Fibroblast of skin of left quadriceps (primary cell): ENCODE data around the gene CFTR.
"Not testable (repeated sequence)": the region's sequence is repeated elsewhere in the genome, so short reads cannot be mapped to it uniquely, and the experiment has no call there.

Experiments
- DNase-seq, 2 experiments: peaks; one replicate each; pipeline ENCODE4 v3.0.0-alpha.2; 2013; ENCODE audit warnings: low read depth in 2 of 2

CFTR gene

DNA sequence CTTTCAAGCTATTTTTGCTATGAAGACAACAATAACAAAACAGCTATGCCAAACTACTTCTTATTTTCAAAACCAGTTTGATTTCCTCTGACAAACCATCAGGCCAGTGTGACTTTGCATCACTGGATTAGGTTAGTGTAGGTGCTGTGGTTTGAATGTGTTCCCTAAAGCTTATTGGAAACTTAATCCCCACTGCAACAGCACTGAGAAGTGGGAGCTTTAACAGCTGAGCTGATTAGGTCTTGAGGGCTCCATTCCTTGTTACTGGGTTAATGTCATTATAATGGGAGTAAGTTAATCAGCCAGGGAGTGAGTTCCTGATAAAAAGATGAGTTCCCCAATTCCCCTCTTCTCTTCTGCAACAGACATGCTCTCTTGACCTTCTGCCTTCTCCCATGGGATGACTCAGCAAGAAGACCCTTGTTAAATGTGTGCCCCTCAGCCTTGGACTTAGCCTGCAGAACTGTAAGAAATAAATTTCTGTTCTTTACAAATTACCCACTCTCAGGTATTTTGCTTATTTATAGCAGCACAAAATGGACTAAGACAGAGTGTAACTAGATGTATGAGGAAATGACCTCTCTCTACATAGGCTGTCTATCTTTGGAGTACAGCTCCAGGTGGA, 206.6 kb downstream of the CFTR start:
- DNase-seq: no peak

DNA sequence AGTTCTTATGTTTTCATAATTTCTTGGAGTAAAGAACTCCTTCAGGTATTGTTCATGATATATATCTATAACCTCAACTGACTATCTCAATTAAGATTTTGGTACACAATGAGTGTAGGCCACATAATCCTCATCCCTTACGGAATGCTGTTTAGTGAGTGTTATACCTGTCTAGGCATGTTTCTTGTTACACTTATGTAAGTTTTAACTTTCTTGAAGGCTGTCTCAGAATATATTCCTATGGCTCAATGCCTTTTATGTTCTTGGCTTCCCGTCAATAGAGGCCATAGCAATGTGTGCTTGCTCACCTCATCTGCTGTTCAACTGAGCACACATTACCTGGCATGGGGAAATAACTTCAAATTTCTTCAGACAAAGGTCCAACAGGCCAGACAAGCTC, 208.3 kb downstream of the CFTR start:
- no peak for DNase-seq

DNA sequence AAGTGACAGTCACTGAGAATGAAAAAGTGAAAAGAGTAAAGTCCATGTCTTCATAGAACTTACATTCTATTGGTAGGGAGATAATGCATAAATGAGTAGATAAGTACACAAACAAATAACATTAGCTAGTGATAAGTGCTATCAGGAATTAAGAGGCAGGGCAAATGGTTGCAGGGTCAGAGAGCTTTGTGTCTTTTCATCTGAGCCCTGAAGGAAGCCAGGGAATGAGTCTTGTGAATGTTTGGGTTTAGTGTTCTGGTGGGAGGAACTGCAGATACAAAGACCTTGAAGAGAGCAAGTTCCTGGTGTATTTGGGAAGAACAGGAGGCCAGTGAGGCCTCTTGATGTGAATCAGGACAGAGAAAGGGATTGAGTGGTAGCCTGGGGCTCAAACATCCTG, 209.6 kb downstream of the CFTR start:
- no peak for DNase-seq

DNA sequence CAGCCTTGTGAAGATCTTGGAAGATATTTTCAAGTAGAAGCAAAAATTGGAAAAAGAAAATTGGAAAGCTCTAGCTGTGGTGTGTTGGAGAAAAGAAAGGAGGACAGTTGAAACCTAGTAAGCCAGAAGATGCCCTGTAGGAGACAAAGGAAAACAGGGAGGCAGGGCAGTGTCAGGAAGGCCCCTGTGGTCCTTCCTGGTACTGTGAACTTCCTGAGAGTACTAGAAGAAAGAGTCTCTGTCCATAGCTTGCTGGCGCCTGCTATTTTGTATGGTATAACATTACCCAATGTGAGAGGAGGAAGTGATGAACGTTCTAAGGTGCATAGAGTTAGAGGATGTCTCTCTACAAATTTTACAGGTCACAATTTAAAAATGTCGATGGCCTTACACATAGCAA, 210.3 kb downstream of the CFTR start:
- DNase-seq: no peak

DNA sequence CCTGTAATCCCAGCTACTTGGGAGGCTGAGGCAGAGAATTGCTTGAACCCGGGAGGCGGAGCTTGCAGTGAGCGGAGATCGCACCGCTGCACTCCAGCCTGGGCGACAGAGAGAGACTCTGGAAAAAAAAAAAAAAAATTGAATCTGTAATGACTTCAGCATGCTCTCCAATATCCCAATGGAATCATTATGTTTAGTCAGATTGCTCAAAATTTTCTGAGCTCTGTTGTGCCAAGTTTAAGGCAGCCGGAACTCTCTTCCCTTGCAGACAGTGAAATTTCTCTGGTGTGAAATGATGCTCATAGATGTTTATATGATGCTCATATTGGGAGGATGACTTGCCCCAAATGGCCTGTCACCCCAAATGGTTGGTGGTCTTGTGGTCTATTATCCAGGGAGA, 212.5 kb downstream of the CFTR start:
- DNase-seq: no peak

DNA sequence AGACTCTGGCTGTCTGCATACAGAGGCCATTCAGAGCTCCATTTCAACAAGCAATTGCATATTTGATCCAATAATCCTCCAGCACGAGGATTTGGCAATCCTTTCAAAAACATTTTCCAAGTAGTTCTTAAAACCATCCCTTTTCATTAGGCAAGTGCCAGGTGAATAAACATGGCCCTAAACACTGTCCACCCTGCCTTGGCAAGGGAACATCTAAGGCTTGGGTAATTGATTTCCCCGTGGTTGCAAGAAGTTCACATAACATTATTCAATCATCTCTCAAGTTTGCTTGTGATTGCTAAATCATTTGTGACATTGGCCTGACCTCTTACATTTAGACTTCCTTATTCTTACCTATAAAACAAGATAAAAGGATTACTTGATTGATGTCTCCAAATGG, 218.2 kb downstream of the CFTR start:
- no peak for DNase-seq

DNA sequence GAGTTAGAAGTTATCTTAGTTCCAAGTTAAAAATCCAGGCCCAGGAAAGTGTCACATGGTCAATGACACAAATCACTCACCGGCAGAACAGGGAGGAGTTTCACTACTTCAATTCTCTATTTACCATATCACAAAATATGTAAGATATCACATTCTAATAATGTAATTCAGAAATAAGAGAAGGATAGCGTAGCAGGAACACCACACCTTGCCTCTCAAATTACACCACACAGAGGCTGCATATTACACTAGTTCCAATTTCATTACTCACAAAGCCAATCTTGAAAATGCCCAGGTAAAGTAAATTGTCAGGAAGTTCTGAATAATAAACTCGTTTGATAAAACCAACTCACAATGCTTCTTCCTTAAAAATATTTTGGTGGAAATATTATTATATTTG, 224.2 kb downstream of the CFTR start:
- DNase-seq: no peak

DNA sequence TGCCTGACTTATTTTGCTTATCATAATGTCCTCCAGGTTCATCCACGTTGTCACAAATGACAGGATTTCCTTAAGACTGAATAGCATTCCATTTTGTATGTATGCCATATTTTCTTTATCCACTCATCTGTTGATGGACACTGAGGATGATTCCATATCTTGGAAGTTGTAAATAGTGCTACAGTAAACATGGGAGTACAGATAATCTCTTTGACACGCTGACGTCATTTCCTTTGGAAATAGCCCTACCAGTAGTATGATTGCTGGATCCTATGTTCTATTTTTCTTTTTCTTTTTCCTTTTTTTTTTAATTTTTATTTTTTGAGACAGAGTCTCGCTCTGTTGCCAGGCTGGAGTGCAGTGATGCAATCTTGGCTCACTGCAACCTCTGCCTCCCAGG, 225.8 kb downstream of the CFTR start:
- no peak for DNase-seq

DNA sequence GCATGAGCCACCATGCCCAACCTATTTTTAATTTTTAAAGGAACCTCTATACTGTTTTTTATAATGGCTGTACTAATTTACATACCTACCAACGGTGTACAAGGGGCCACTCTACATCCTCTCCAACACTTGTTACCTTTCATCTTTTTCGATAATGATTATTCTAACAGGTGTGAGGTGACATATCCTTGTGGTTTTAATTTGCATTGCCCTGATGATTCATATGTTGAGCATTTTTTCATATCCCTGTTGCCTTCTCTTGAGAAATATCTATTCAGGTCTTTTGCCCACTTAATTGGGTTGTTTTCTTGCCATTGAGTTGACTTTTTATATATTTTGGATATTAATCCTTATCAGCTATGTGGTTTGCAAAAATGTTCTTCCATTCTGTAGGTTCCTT, 226.4 kb downstream of the CFTR start:
- DNase-seq: no peak

DNA sequence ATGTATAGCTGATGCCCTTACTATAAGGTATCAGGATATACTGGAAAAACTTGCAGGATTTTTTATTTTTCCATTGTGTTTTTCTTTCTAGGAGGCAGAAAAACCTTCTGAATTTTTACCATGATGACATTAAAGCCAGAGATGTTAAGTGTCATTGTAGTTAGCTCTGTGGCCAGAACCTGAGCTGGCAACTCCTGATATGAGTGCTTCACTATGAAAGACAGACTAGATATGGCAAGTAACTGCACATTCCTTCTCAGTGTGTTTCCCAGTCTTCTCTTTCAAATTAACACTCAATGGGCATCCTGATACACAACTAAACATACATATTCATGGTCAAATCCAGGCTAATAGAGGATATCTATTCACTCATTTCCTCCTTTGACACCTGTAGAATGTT, 227.3 kb downstream of the CFTR start:
- no peak for DNase-seq

DNA sequence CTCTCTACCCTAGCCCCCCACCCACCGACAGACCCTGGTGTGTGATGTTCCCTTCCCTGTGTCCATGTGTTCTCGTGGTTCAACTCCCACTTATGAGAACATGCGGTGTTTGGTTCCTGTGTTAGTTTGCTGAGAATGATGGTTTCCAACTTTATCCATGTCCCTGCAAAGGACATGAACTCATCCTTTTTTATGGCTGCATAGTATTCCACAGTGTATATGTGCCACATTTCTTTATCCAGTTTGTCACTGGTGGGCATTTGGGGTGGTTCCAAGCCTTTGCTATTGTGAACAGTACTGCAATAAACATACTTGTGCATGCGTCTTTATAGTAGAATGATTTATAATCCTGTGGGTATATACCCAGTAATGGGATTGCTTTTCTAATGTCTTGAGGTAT, 228.3 kb downstream of the CFTR start:
- DNase-seq: not testable (repeated sequence)

DNA sequence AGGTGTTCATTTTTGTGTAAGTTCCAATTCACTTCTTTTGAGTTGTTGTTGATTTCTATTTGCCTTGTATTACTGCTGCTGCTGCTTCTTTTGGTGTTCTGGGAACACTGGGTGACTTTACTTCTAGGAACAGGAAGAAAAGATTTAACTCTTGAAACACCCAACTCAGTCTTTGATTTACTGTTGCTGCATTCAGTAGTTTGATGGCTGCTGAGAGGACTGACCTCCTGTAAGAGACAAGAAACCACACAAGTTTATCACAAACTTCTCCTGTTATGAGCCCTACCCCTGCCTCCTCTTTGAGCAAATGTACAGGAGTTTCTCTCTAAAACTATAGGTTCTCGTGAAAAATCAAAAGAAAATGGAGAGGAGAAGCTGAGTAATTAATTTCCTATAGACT, 231.7 kb downstream of the CFTR start:
- no peak for DNase-seq

DNA sequence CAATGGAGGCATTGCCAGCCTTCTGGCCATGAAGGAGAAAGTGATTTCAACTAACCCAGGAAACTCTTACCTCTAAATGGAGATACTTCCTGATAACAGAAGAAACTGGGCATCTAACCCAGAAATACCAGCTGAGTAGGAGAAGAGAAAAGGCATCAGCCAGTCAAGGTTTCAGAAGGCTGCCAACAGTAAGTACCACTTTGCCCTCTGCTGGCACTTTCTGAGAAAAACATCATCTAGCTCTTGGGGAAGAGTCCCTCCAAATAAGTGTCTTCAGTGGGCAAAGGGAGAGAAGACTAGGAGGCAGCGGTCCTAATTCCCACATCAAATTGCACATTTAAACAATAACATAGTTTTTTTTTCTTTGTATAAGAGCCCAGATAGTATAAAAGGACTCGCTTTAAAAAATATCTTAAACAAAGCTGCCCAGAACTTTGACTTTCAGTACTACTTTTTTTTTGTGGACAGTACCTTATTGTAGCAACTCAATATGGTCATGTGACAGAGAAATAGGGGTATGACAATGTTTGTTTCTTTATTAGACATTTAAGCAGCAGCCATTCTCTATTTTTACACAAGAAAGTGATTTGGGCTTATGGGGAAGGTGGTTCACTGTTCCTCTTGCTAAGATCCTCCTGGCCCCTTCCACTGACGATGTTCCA, 236.1 kb downstream of the CFTR start:
- DNase-seq: peak; percentile 11 to 17

DNA sequence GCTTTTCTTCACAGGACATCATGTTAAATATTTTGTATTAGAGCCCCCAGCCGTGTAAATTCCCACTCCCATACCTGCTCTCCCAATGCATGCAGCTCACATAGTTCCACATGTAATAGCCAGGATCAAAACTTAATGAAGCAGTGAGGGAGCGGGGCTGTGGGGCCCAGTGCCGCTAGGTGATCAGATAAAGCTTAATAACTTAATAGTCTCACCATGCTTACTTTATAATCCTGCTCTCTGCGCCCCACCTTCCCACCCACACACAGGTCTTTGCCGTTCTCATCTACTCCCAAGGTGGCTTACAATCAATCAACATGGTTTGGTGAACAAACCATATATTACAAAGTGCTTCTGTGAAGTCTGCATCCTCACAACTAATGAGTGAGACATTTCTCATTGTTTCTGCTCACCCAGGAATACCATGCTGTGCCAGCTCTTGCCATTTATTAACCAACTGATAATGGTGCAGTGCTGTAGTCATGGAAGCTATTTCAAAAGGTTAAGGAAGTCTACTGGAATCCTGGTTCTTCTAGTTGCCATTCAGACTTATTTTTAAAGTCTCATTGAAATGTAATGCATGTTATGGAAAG, 237.0 kb downstream of the CFTR start:
- no peak for DNase-seq

DNA sequence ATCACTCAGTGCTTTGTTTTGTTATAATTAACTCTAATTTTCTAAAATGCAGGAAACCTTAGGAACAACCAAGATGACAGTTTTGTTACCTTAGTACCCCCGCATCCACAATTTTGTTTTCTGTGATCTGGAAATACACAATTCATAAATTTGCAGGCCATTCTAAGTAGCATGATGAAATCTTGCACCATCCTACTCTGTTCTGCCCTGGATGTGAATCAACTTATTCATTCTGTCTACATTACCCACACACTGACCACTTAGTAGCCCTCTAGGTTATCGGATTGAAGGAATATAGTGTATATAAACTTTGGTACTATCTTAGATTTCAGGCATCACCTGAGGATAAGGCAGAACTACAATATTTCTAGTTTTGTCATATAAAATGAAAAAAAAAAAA, 237.5 kb downstream of the CFTR start:
- DNase-seq: no peak
